DMS79 (cell line): ENCODE results near the gene COMTD1.

ENCODE experiments used
- DNase-seq: peaks from one replicate; lab custom pipeline; 2025; lab: John Stamatoyannopoulos, UW

The COMTD1 gene

GRCh38 chr10:75245354-75246250 lies 9.8 kb upstream of the COMTD1 start:
- no peak for DNase-seq

GRCh38 chr10:75244487-75245353 lies 9.0 kb upstream of the COMTD1 start:
- no peak for DNase-seq

GRCh38 chr10:75243426-75243825 lies 7.7 kb upstream of the COMTD1 start:
- DNase-seq: no peak

- no peak for DNase-seq
These were observed 4.7 kb upstream of the COMTD1 start for GRCh38 chr10:75240329-75241076.

- no peak for DNase-seq
These were observed 3.5 kb upstream of the COMTD1 start for GRCh38 chr10:75239096-75239790.

- DNase-seq: no peak
These were observed 2.7 kb upstream of the COMTD1 start for GRCh38 chr10:75238182-75239095.

GRCh38 chr10:75236178-75236825 lies 545 bp upstream of the COMTD1 start:
- DNase-seq: no peak

- no peak for DNase-seq
These were observed 928 bp downstream of the COMTD1 start for GRCh38 chr10:75234683-75235374.

- DNase-seq: no peak
These were observed 1.6 kb downstream of the COMTD1 start for GRCh38 chr10:75234017-75234682.

- no peak for DNase-seq
These were observed 2.2 kb downstream of the COMTD1 start for GRCh38 chr10:75233444-75234016.

- no peak for DNase-seq
These were observed 3.8 kb downstream of the COMTD1 start for GRCh38 chr10:75231672-75232581.

GRCh38 chr10:75230600-75231038 lies 5.1 kb downstream of the COMTD1 start:
- DNase-seq: peak; percentile 21

GRCh38 chr10:75229971-75230370 lies 5.8 kb downstream of the COMTD1 start:
- DNase-seq: no peak

- DNase-seq: no peak
These were observed 6.9 kb downstream of the COMTD1 start for GRCh38 chr10:75228834-75229233.

- DNase-seq: no peak
These were observed 7.5 kb downstream of the COMTD1 start for GRCh38 chr10:75228278-75228677.

- DNase-seq: no peak
These were observed 9.1 kb downstream of the COMTD1 start for GRCh38 chr10:75226656-75227055.

- DNase-seq: no peak
These were observed 9.7 kb downstream of the COMTD1 start for GRCh38 chr10:75226095-75226494.
